ENCODE measurements around the gene SHC3. TPM values are rescaled to one million over a fixed set of nuclear protein-coding genes. Genes with fewer than 3 reads are reported as not detected.
"Not testable (repeated sequence)": the region's sequence is repeated elsewhere in the genome, so short reads cannot be mapped to it uniquely, and the experiment has no call there.

The SHC3 gene
- total RNA-seq, 1 donor from 2014 or later = 0.83 TPM

- Mint-ChIP-seq H3K4me3 (ENCODE audit: unreplicated experiment) (no peak overlapping the region), H3K27me3 (ENCODE audit: unreplicated experiment) (no peaks in the 10 kb centered on the region), H3K9me3 (ENCODE audit: unreplicated experiment) (no peaks in the 10 kb centered on the region), H3K27ac (ENCODE audit: unreplicated experiment) (no peak overlapping the region), H3K36me3 (ENCODE audit: unreplicated experiment) (no peaks in the 10 kb centered on the region), H3K4me1 (ENCODE audit: low read depth, unreplicated experiment) (no peaks in the 10 kb centered on the region)
- no peak for TF ChIP-seq CTCF (IDR thresholded peaks at IDR 0.05; ENCODE audit: partially characterized antibody, unreplicated experiment)
- DNase-seq = no peak
Measured at GRCh38 chr9:89212171-89212570, 33.6 kb upstream of the SHC3 start.

- not testable (repeated sequence) for DNase-seq; H3K4me3 Mint-ChIP-seq (ENCODE audit: unreplicated experiment); H3K27me3 Mint-ChIP-seq (ENCODE audit: unreplicated experiment)
Measured at GRCh38 chr9:89209311-89209710, 30.7 kb upstream of the SHC3 start.

GRCh38 chr9:89207026-89207425, 28.4 kb upstream of the SHC3 start:
- Mint-ChIP-seq H3K27ac (ENCODE audit: unreplicated experiment) (no peak overlapping the region), H3K4me3 (ENCODE audit: unreplicated experiment) (no peak overlapping the region), H3K4me1 (ENCODE audit: low read depth, unreplicated experiment) (no peaks in the 10 kb centered on the region), H3K36me3 (ENCODE audit: unreplicated experiment) (peaks cover 8% of the 10 kb centered on the region), H3K27me3 (ENCODE audit: unreplicated experiment) (no peaks in the 10 kb centered on the region), H3K9me3 (ENCODE audit: unreplicated experiment) (no peaks in the 10 kb centered on the region)
- no peak for DNase-seq
- no peak for TF ChIP-seq CTCF (IDR thresholded peaks at IDR 0.05; ENCODE audit: partially characterized antibody, unreplicated experiment)

More at GRCh38 chr9:89209311-89209710, 30.7 kb upstream of the SHC3 start:
- H3K4me1 Mint-ChIP-seq (ENCODE audit: low read depth, unreplicated experiment); H3K27ac Mint-ChIP-seq (ENCODE audit: unreplicated experiment); H3K36me3 Mint-ChIP-seq (ENCODE audit: unreplicated experiment); H3K9me3 Mint-ChIP-seq (ENCODE audit: unreplicated experiment): not testable (repeated sequence)

GRCh38 chr9:89204801-89205200, 26.2 kb upstream of the SHC3 start:
- DNase-seq = no peak
- H3K4me3 Mint-ChIP-seq (ENCODE audit: unreplicated experiment) = no peak overlapping the region
- no peak for TF ChIP-seq CTCF (IDR thresholded peaks at IDR 0.05; ENCODE audit: partially characterized antibody, unreplicated experiment)
- H3K9me3 Mint-ChIP-seq (ENCODE audit: unreplicated experiment) = no peaks in the 10 kb centered on the region
- H3K27ac Mint-ChIP-seq (ENCODE audit: unreplicated experiment) = no peak overlapping the region
- H3K27me3 Mint-ChIP-seq (ENCODE audit: unreplicated experiment) = no peaks in the 10 kb centered on the region
- peaks cover 15% of the 10 kb centered on the region for H3K36me3 Mint-ChIP-seq (ENCODE audit: unreplicated experiment)
- H3K4me1 Mint-ChIP-seq (ENCODE audit: low read depth, unreplicated experiment) = no peaks in the 10 kb centered on the region

GRCh38 chr9:89195131-89195797, 16.6 kb upstream of the SHC3 start:
- no peak for DNase-seq
- Mint-ChIP-seq H3K27ac (ENCODE audit: unreplicated experiment) (no peak overlapping the region), H3K36me3 (ENCODE audit: unreplicated experiment) (peaks cover 13% of the 10 kb centered on the region), H3K4me1 (ENCODE audit: low read depth, unreplicated experiment) (no peaks in the 10 kb centered on the region), H3K4me3 (ENCODE audit: unreplicated experiment) (no peak overlapping the region), H3K9me3 (ENCODE audit: unreplicated experiment) (no peaks in the 10 kb centered on the region), H3K27me3 (ENCODE audit: unreplicated experiment) (peaks cover 3% of the 10 kb centered on the region)
- no peak for TF ChIP-seq CTCF (IDR thresholded peaks at IDR 0.05; ENCODE audit: partially characterized antibody, unreplicated experiment)

All from glutamatergic neuron (in vitro differentiated cells).